Endothelial cell of umbilical vein (primary cell): Measurements from ENCODE around the gene CD247. TPM values are rescaled to one million over a fixed set of nuclear protein-coding genes. Genes with fewer than 3 reads are reported as not detected.

Experiments
- BruUV-seq: library from RNA; stranded (reverse); fragments of 400-500 nt; replicated peaks from 2 replicates; lab custom pipeline; 2021; lab: Mats Ljungman, UMichigan
- CTCF ChIA-PET: fragments of 300-600, 350-600 bp; sonication (Branson Sonifier 250); formaldehyde crosslinking; loops from one replicate; lab custom pipeline; 2021; ENCODE audit warnings: antibody characterized with exemption, inconsistent platforms; lab: Charles Lee
- POLR2A ChIA-PET: fragments of 300-600, 350-600 bp; sonication (Branson Sonifier 250); formaldehyde crosslinking; loops from one replicate; lab custom pipeline; 2021; ENCODE audit warnings: antibody characterized with exemption, inconsistent platforms; lab: Charles Lee
- DNase-seq: peaks from one replicate; pipeline ENCODE4 v3.0.0-alpha.2; 2011; ENCODE audit warnings: low read depth, low spot score
- FAIRE-seq: peaks from 2 replicates; lab custom pipeline; 2011; peaks lifted over from hg19 to GRCh38; lab: Jason Lieb, UNC
- H2AFZ ChIP-seq: 2 replicates; pipeline ENCODE4 v1.6.0; 2012; ENCODE audit warnings: low read depth, low read length, control low read depth, inconsistent platforms
- H3K27ac ChIP-seq: 2 replicates; pipeline ENCODE4 v1.5.1; 2011; ENCODE audit warnings: low read depth, mild to moderate bottlenecking, control low read depth, low read length, moderate library complexity; ENCODE audit not compliant: insufficient read depth
- H3K27me3 ChIP-seq, 2 experiments: 2 replicates each; pipeline versions ENCODE4 v1.6.0 to v1.6.1; 2011; ENCODE audit warnings: low read length in 2 of 2, mixed read lengths in 1 of 2; ENCODE audit not compliant: control insufficient read depth in 2 of 2, insufficient read depth in 2 of 2
- H3K36me3 ChIP-seq, 2 experiments: 2 replicates in 1 of 2; 3 replicates in 1 of 2; pipeline ENCODE4 v1.5.1; 2011; ENCODE audit warnings: low read length in 2 of 2, mild to moderate bottlenecking in 1 of 2, moderate library complexity in 1 of 2; ENCODE audit not compliant: control insufficient read depth in 2 of 2, insufficient read depth in 2 of 2; ENCODE audit errors: extremely low read depth in 1 of 2
- H3K4me1 ChIP-seq: 3 replicates; pipeline ENCODE4 v1.5.1; 2011; ENCODE audit warnings: mild to moderate bottlenecking, low read length; ENCODE audit not compliant: control insufficient read depth, insufficient read depth; ENCODE audit errors: extremely low read depth
- H3K4me2 ChIP-seq: 2 replicates; pipeline ENCODE4 v1.6.1; 2011; ENCODE audit warnings: low read length, control low read depth, mixed read lengths; ENCODE audit not compliant: insufficient read depth
- H3K4me3 ChIP-seq, 3 experiments: fragments of 200-600 bp in 1 of 3; sonication (generic), shearing (Covaris generic) in 1 of 3; replicated peaks in 1 of 3; 2 replicates each; pipeline ENCODE4 v1.5.1; 2011 to 2016; ENCODE audit warnings: control low read depth in 3 of 3, low read length in 3 of 3, mild to moderate bottlenecking in 2 of 3, inconsistent platforms in 1 of 3, low read depth in 1 of 3, moderate library complexity in 1 of 3; ENCODE audit not compliant: insufficient read depth in 1 of 3
- H3K79me2 ChIP-seq: 2 replicates; pipeline ENCODE4 v1.6.0; 2012; ENCODE audit warnings: low read length, inconsistent platforms; ENCODE audit not compliant: control insufficient read depth, insufficient read depth
- H3K9ac ChIP-seq: replicated peaks from 2 replicates; pipeline ENCODE3; 2011; ENCODE audit warnings: low read length, control low read depth; ENCODE audit not compliant: insufficient read depth; ENCODE audit errors: extremely low read depth
- H3K9me1 ChIP-seq: replicated peaks from 3 replicates; pipeline ENCODE4 v1.6.0; 2011; ENCODE audit warnings: mild to moderate bottlenecking, low read length; ENCODE audit not compliant: control insufficient read depth, insufficient read depth; ENCODE audit errors: extremely low read depth
- H3K9me3 ChIP-seq: replicated peaks from 2 replicates; pipeline ENCODE4 v1.5.1; 2012; ENCODE audit warnings: low read length, inconsistent platforms; ENCODE audit not compliant: control insufficient read depth, insufficient read depth
- H4K20me1 ChIP-seq: replicated peaks from 2 replicates; pipeline ENCODE3; 2011; ENCODE audit warnings: mild to moderate bottlenecking, low read length; ENCODE audit not compliant: control insufficient read depth, insufficient read depth; ENCODE audit errors: extremely low read depth
- CTCF ChIP-seq, 2 donors: IDR thresholded peaks; 1 replicate in 1 of 2; 2 replicates in 1 of 2; pipeline ENCODE4 v1.5.1; 2011; ENCODE audit warnings: low read length in 2 of 2, mild to moderate bottlenecking in 2 of 2, moderate library complexity in 2 of 2, control low read depth in 1 of 2, inconsistent platforms in 1 of 2, low read depth in 1 of 2; ENCODE audit not compliant: insufficient read depth in 1 of 2; ENCODE audit errors: extremely low read depth in 1 of 2
- EZH2 ChIP-seq: IDR thresholded peaks from 2 replicates; pipeline ENCODE4 v1.6.1; 2012; ENCODE audit warnings: borderline replicate concordance, low read depth, mild to moderate bottlenecking, moderate library complexity, low read length, inconsistent platforms; ENCODE audit not compliant: severe bottlenecking
- GATA2 ChIP-seq: IDR thresholded peaks from 2 replicates; pipeline ENCODE4 v1.7.0; 2011; ENCODE audit warnings: low read depth, mild to moderate bottlenecking, moderate library complexity, mixed read lengths, low read length; ENCODE audit not compliant: insufficient read length, insufficient read depth
- POLR2A ChIP-seq: IDR thresholded peaks from 2 replicates; pipeline ENCODE4 v1.6.1; 2012; ENCODE audit warnings: low read depth, mild to moderate bottlenecking, control low read depth, low read length
- dilution Hi-C: fragments of 300-500 bp; cut with MboI; formaldehyde crosslinking; loops from one replicate; pipeline ENCODE4 v1.15.0; 2019; ENCODE audit warnings: low sequenced_read_pairs; ENCODE audit not compliant: extremely low pct_ligation_motif_present
- intact Hi-C: fragments of 100-400 bp; cut with micrococcal nuclease; formaldehyde crosslinking; loops from one replicate; pipeline ENCODE4 v1.10.0; 2022
- polyA plus RNA-seq, 4 experiments: library from polyadenylated mRNA; depleted of rRNA in 3 of 4; stranded (reverse) in 3 of 4; unstranded in 1 of 4; fragments of >200 nt; gene quantifications; 2 replicates each; pipeline versions ENCODE4 v1.2.1 to v1.2.3, GENCODE V29; 2011 to 2012; ENCODE audit warnings: missing spikeins in 1 of 4
- total RNA-seq: library from RNA; stranded (reverse); gene quantifications from 2 replicates; pipeline ENCODE4 v1.2.3, GENCODE V29; 2021

The CD247 gene
- total and polyA plus RNA-seq, 2 donors (not counting 3 experiments of a cell fraction or from before 2014, with no cell fraction given), result not detected

- Histone ChIP-seq H3K4me1 (peaks cover 5% of the 10 kb centered on the region), H3K36me3 (no peaks in the 10 kb centered on the region), H3K79me2 (no peaks in the 10 kb centered on the region), H3K27me3 (peaks cover 4 to 14% of the 10 kb centered on the region in 2 experiments), H2AFZ (peak overlapping the region; percentile 89), H3K9me1 (no peaks in the 10 kb centered on the region), H3K4me3 (peak overlapping the region; percentile 38 to 63 (median 39)), H3K9ac (no peak overlapping the region), H3K9me3 (no peaks in the 10 kb centered on the region), H3K27ac (no peak overlapping the region), H4K20me1 (no peaks in the 10 kb centered on the region), H3K4me2 (peak overlapping the region; percentile 46)
- FAIRE-seq, result no peak
- ChIA-PET POLR2A (no interaction called here), CTCF (interaction anchor here (1.0 to 2.6 kb wide), 9 partner anchors 12 to 397 kb away, joined by 3 to 9 read pairs (median 4); partner anchors contain the start of gene POU2F1)
- no TSS peak for BruUV-seq
- peak; percentile 9 for DNase-seq
- dilution Hi-C loops, result no loop called here
- TF ChIP-seq GATA2, result no peak
- TF ChIP-seq POLR2A, result no peak
- intact Hi-C loops, result no loop called here
Observed at GRCh38 chr1:167455786-167456446, 62.4 kb downstream of the CD247 start.

- FAIRE-seq (peak; percentile 40), DNase-seq (peak; percentile 15)
- Histone ChIP-seq H4K20me1 (no peaks in the 10 kb centered on the region), H3K4me1 (peaks cover 5% of the 10 kb centered on the region), H3K4me2 (peak overlapping the region; percentile 87), H3K27me3 (peaks cover 4 to 14% of the 10 kb centered on the region in 2 experiments), H3K9me1 (no peaks in the 10 kb centered on the region), H3K4me3 (peak overlapping the region; percentile 38 to 63 (median 52)), H3K79me2 (no peaks in the 10 kb centered on the region), H3K9me3 (no peaks in the 10 kb centered on the region), H2AFZ (peak overlapping the region; percentile 89), H3K27ac (no peak overlapping the region), H3K9ac (peak overlapping the region; percentile 34), H3K36me3 (no peaks in the 10 kb centered on the region)
- CTCF ChIA-PET, result interaction anchor here (0.8 to 2.6 kb wide), 10 partner anchors 13 to 396 kb away, joined by 3 to 9 read pairs (median 4); partner anchors contain the start of gene POU2F1
- dilution Hi-C loops, result no loop called here
- intact Hi-C loops, result no loop called here
- POLR2A ChIA-PET, result no interaction called here
- BruUV-seq, result no TSS peak
- peak; percentile 43 for TF ChIP-seq EZH2
- no peak for TF ChIP-seq CTCF (IDR thresholded peaks at IDR 0.05; ENCODE audit: extremely low read depth in 1 of 2, insufficient read depth in 1 of 2, low read depth in 1 of 2, low read length in 2 of 2)
Observed at GRCh38 chr1:167454894-167455785, 63.2 kb downstream of the CD247 start.
